T follicular helper cell (primary cell): ENCODE measurements around the gene TBXAS1.

Experiments
- DNase-seq: peaks from one replicate; pipeline ENCODE4 v3.0.0-alpha.2; 2020; ENCODE audit warnings: low read depth
- total RNA-seq, 2 experiments: gene quantifications; one replicate each; lab custom pipeline; 2026; lab: John Stamatoyannopoulos, UW

The TBXAS1 gene
- 5.2 to 22.1 reads per million in 2 experiments for total RNA-seq

GRCh38 chr7:139829025-139829774 lies at the start of gene TBXAS1:
Gene TBXAS1 (plus strand): TSS chr7:139829264. CDS start chr7:139829391, 127 bp downstream.
- no peak for DNase-seq

- DNase-seq = no peak
These were observed 46.1 kb upstream of the TBXAS1 start for GRCh38 chr7:139782932-139783331.

DNA sequence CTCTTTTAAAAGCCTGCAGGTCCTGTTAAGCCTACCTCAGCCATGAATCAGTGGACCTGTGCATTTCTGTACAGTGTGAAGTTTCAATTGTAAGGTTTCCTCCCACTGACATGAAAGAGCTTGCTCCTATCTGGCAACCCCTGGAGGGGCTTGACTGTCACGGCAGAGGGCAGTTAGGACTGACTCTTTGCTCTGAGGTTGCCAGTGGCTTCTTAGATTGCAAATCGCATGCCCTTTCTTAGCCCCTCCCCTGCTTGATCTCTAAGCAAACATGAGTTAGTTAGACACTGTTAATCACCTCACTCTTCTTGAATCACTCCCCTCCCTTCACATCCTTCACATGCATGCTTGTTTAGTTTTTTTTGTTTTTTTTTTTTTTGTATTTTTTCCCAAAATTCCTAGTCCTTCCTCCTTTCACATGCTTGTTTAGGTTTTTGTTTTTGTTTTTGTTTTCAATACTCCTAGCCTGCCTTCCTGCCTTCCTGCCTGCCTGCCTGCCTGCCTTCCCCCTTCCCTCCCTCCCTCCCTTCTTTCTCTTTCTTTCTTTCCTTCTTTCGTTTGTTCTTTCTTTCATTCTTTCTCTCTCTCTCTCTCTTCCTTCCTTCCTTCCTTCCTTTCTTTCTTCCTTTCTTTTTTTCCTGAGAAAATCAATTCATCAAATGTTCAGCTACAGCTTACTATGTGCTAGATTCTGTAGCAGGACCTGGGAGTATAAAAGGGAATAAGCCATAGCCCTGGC lies 45.2 kb upstream of the TBXAS1 start:
- DNase-seq = no peak

DNA sequence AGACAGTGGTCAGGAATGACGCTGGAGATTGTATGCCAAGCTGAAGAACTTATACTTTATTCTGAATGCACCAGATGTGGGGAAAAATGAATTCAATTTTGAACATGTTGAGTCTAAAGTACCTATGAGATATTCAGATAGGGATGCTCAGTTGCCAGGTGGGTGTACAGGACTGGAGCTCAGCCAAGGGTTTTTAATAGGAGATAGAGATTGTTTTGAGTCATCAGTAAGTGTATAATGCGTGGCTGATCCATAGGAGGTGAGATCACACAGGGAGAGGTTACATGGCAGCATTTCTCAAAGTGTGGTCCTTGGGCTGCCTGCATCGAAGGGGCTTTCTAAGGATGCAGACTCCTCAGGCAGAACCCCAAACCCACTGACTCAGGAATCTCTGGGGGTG lies 44.4 kb upstream of the TBXAS1 start:
- DNase-seq = no peak

DNA sequence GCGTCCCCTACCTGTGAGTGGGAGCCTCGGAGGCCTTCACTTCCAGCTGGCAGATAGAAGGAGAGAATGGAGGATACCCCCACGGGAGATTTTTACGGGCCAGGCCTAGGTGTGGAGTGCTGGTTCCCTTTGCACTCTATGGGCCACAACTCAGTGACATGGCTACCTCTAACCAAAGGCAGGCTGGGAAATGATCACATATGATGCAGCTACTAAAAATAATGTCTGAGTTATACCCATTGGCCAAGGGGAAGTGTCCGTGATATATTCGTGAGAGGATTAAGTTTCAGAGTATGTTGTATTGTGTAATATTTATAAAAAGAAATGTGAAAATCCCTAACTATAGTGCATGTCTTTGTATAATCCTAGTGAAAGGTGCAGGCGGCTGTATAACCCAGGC lies 37.7 kb upstream of the TBXAS1 start:
- no peak for DNase-seq

DNA sequence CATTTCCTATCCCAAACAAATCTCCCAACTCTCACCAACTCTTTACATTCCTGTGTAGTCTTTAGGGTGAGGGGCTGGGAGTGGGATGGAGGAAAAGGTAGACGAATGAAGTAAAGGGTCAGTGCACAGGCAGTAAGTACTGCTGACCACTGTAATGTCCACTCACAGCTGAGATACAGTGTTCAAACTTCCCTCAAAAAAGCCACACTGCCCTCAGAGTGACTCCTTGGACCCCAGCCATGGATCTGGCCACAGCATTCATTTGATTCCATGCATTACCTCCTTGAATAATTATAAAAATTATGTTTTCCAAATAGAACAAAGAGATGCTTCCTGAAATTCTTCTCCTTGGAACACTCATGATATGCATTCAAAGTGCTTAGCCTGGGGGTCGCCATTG lies 31.5 kb upstream of the TBXAS1 start:
- DNase-seq = no peak

DNA sequence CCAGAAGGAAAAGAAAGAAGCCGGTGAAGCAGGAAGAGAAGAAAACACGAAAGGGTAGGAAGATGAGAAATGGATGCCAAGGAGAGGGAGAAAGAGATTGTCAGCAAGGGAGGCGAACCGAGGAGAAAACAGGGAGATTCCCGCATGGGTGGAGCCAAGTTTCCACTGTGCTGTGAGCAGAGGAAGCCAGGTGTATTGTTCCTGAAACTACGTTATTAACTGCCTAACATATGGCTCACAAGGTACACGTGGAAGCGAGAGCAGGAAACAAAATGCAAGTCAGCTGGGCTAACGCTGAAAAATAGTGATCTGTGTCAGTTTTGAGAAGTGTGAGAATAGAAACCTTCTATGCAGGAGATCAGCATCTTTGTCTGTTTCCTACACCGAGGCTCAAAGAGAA lies 30.8 kb upstream of the TBXAS1 start:
- DNase-seq = no peak

GRCh38 chr7:139798892-139799291 lies 30.2 kb upstream of the TBXAS1 start:
- no peak for DNase-seq

DNA sequence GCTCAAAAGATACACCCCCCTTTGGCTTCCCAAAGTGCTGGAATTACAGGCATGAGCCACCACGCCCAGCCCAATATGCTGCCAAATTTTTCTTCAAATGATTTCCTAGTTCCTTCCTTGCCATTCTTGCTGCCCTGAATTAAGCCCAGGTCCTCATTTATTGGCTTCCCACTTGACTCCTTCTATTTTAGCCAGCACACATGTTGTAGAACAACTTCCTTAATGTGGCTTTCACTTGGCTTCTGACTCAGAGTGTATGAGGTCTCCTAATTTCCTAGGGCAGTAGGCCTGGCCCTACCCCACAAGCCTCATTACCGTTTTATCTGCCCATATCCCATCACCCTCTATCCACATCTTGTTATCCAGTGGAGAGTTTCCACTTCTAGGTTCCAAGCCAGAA lies 29.5 kb upstream of the TBXAS1 start:
- no peak for DNase-seq

- no peak for DNase-seq
These were observed 24.5 kb upstream of the TBXAS1 start for GRCh38 chr7:139804571-139804970.

DNA sequence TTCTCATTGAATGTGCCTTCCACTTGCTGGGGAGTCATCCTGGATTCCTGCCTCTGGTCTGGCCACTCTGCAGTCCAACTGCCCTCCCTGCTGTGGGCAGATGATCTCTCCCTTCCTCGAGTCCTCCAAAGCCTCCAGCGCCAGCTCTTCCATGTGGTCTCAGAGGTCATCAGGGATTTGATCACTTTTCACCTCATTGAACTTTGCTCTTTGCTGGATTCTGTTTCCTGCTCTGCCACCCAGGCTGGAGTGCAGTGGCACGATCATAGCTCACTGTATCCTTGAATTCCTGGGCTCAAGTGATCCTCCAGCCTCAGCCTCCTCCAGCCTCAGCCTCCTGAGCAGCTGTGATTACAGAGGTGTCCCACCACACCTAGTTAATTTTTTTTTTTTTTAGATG lies 22.1 kb upstream of the TBXAS1 start:
- DNase-seq = no peak

DNA sequence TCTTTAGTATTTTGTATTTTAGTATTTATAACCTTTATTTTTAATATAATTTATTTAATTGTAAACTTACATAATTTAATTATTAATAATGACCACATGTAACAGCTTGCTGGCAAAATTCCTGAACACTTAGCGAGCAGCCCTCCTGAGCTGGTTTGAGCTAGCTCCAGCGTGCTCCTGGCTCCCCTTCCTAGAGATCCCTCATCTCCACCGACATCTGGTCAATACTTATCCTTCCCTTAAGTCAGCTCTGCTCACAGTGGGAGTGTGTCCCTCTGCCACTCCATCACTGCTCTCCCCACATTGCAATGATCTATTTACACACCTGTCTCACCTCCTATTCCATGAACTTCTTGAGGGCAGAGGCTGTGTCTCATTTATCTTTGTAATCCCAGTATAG lies 20.6 kb upstream of the TBXAS1 start:
- DNase-seq = no peak

DNA sequence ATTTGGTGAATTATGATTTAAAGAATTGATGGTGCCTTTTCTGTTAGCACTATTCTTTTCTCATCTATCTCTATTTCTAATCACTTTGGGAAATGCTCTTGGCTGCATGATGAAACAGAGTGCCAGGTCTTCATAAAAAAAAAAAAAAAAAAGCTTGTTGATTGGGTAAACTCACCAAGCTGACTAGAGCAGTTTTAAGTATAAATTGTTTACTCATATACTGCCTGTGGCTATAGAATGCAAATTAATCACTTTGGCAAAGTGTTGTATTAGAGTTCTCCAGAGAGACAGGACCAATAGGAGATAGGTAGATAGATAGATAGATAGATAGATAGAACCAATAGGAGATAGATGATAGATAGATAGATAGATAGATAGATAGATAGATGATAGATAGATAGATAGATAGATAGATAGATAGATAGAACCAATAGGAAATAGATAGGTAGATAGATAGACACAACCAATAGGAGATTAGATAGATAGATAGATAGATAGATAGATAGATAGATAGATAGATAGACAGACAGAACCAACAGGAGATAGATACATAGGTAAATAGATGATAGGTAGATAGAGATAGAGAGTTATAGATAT lies 20.1 kb upstream of the TBXAS1 start:
- no peak for DNase-seq

DNA sequence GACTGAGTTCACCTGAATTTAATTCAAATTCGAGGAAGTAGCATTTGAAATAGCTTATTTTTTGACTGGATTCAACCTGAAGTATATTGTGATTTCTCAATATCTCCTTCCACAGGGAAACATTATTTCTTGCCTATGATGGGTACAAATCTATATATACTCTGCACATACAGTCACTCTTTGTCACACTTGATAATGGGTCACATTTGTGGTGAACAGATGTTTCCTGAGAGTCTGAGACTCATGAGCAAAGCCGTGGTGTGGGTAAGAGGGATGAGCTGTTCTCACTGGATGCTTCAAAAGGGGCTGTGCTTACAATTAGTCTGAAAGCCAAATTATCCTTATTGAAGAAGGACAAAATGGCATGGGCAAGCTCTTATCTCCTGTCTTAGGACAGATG lies 18.0 kb upstream of the TBXAS1 start:
- no peak for DNase-seq

DNA sequence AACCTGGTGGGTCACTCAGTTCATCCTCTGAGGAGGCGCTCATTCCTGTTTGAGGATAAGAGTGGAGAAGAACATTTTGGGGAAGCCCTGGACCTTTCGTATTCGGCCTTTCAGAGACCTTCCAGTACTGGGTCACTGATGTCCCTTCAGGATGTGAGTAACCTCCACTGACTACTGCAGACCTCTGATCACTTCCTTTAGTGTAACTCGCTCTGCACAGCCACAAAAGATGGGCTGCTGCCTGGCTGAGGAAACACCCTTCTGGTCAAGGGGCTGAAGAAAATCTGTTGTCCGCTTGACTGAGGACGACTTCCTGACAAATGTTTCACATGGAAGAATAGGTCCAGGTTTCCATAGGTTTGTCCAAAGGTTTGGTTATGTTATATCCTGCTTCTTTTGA lies 15.9 kb upstream of the TBXAS1 start:
- DNase-seq = no peak

DNA sequence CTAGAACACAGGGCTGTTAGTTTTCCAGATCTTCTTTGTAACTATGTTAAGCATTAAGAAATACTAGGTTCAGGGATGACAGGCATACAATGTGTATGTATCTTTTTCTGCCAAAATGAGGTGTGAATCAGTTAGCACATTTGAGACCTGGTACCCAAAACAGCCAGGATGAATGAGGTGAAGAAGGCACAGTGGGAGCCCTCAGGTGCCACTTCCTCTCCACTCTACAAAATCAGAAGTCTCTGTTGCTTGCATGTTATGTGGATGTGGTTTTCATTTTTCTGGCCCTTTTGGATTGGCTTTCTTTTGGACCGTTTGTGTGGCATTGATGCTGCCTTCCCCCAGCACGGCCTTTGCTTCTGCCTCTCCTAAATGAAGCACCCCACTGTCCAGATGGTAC lies 15.4 kb upstream of the TBXAS1 start:
- no peak for DNase-seq

DNA sequence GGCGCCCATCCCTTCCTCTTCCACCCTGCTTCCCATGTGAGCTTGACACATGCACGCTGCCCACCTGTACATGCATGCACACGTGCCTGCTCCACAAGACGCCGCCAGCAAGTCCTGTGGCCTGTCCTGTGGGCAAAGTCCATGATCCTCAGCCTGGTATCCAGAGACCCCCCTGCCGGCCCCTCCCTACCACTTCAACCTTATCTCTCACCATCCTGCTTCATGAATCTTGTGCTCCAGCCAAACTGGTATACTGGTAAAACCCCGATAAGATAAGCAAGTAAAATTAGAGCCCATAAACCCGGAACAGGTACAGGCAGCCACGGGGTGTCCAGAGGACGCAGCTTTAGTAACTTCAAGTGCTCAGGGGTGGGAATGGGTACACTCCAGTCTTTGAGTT lies 11.8 kb upstream of the TBXAS1 start:
- no peak for DNase-seq

GRCh38 chr7:139820089-139820488 lies 9.0 kb upstream of the TBXAS1 start:
- no peak for DNase-seq

DNA sequence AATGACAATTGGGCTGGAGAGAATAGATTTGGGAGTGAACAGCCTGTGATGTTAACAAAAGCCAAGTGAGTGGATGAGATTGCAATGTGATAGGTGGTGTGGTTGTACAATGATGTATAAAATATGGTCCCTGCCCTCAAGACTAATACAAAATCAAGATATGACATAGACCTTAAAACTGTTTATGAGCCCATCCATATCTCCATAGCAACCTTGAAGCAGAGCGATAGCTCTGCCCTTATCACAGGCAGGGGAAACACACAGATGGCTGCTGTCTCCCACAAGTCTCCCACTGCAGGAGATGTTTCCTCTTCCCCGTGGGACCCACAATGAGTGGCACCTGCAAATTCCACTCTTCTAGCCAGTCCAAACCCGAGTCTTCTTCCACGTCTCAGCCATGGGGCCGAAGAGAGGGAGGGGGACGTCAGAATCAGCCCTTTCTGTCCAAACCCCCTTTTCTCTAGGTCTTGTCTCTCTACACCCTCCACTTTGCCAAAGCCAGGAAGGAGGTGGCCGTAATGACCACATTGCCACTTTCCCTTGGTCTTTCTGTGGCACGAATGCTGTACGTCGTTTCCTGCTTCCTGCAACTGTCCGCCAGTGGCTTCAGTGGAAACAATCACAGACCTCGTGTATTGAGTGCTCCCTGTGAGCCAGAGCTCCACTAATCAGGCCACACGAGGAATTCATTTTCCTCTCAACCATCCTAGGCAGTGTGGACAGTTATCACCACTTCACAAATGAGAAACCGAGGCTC lies 7.5 kb upstream of the TBXAS1 start:
- no peak for DNase-seq

GRCh38 chr7:139822855-139823254 lies 6.2 kb upstream of the TBXAS1 start:
- DNase-seq = no peak

GRCh38 chr7:139823959-139824521 lies 5.0 kb upstream of the TBXAS1 start:
- no peak for DNase-seq

DNA sequence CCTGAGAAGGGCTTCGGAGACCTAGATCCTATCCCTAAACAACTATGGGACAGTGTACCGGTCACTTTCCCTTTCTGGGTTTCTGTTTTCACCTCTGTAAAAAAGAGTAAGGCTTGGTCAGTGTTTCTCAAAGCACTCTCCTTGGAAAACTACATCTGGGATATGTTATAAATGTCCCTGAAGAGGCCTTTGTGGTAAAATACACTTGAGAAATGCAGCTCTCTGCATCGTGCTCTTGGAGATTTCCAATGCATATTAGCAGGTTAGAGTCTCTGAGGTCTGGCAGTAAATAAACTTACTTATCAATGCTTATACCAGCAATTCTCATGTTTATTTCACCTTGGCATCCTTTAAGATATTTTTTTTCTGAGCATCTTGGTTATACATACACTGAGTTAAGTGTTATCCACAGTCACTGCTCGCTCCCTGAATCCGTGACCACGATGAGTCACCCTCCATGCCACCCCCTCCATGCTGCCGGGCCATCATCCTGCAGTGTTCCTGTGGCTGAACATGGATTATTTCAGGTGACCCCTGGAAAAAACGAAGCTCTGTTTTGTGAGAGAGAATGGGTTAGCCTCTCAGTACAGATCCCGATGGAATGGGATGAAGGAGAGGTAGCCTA lies 3.3 kb upstream of the TBXAS1 start:
- no peak for DNase-seq
